T-helper 2 cell treated with Interferon-gamma antibody and Interleukin-4, amounts not matched to agents 5 μg/mL and 100 μg/mL, for 36 hours (primary cell): ENCODE measurements around the gene RAB22A.
"Not testable (repeated sequence)": the region's sequence is repeated elsewhere in the genome, so short reads cannot be mapped to it uniquely, and the experiment has no call there.

Experiments
- DNase-seq: peaks from one replicate; pipeline ENCODE4 v3.0.0; 2021; ENCODE audit warnings: low spot score
- H3K27ac Mint-ChIP-seq: one replicate; pipeline ENCODE4 v1.8.0; 2021; ENCODE audit warnings: mild to moderate bottlenecking, mixed read lengths
- H3K27me3 Mint-ChIP-seq: one replicate; pipeline ENCODE4 v1.8.0; 2021; ENCODE audit warnings: low read depth, mixed read lengths
- H3K36me3 Mint-ChIP-seq: one replicate; pipeline ENCODE4 v1.8.0; 2021; ENCODE audit warnings: low read depth, mixed read lengths
- H3K4me1 Mint-ChIP-seq: one replicate; pipeline ENCODE4 v1.8.0; 2021; ENCODE audit warnings: low read depth, mixed read lengths
- H3K4me3 Mint-ChIP-seq: one replicate; pipeline ENCODE4 v1.8.0; 2022; ENCODE audit warnings: mild to moderate bottlenecking, moderate library complexity, mixed read lengths
- H3K9me3 Mint-ChIP-seq: one replicate; pipeline ENCODE4 v1.8.0; 2021; ENCODE audit warnings: mixed read lengths

The RAB22A gene

GRCh38 chr20:58407966-58408557 lies 98.5 kb downstream of the RAB22A start:
- no peaks in the 10 kb centered on the region for H3K9me3 Mint-ChIP-seq
- H3K27me3 Mint-ChIP-seq: no peaks in the 10 kb centered on the region
- DNase-seq: peak; percentile 21
- H3K4me1 Mint-ChIP-seq: peaks cover 30% of the 10 kb centered on the region
- H3K4me3 Mint-ChIP-seq: peak overlapping the region; percentile 78
- peak overlapping the region; percentile 80 for H3K27ac Mint-ChIP-seq
- peaks cover 13% of the 10 kb centered on the region for H3K36me3 Mint-ChIP-seq

- Mint-ChIP-seq H3K27ac (peak overlapping the region; percentile 80), H3K4me1 (peaks cover 30% of the 10 kb centered on the region), H3K4me3 (peak overlapping the region; percentile 78), H3K27me3 (no peaks in the 10 kb centered on the region), H3K36me3 (peaks cover 13% of the 10 kb centered on the region), H3K9me3 (no peaks in the 10 kb centered on the region)
- no peak for DNase-seq
Measured at GRCh38 chr20:58408603-58409246, 99.2 kb downstream of the RAB22A start.

- DNase-seq, H3K27me3 Mint-ChIP-seq, H3K27ac Mint-ChIP-seq, H3K9me3 Mint-ChIP-seq, H3K4me3 Mint-ChIP-seq: not testable (repeated sequence)
- peaks cover 28% of the 10 kb centered on the region for H3K4me1 Mint-ChIP-seq
- peaks cover 31% of the 10 kb centered on the region for H3K36me3 Mint-ChIP-seq
Measured at GRCh38 chr20:58414216-58414615, 104.7 kb downstream of the RAB22A start.

- H3K27me3 Mint-ChIP-seq, H3K4me3 Mint-ChIP-seq, DNase-seq, H3K9me3 Mint-ChIP-seq, H3K27ac Mint-ChIP-seq: not testable (repeated sequence)
- Mint-ChIP-seq H3K36me3 (peaks cover 35% of the 10 kb centered on the region), H3K4me1 (peaks cover 23% of the 10 kb centered on the region)
Measured at GRCh38 chr20:58414786-58415185, 105.3 kb downstream of the RAB22A start.

GRCh38 chr20:58416057-58416456 lies 106.5 kb downstream of the RAB22A start:
- peaks cover 23% of the 10 kb centered on the region for H3K4me1 Mint-ChIP-seq
- peaks cover 41% of the 10 kb centered on the region for H3K36me3 Mint-ChIP-seq
- H3K27me3 Mint-ChIP-seq: no peaks in the 10 kb centered on the region
- H3K27ac Mint-ChIP-seq: peak overlapping the region; percentile 31
- peaks cover 5% of the 10 kb centered on the region for H3K9me3 Mint-ChIP-seq
- DNase-seq: no peak
- H3K4me3 Mint-ChIP-seq: no peak overlapping the region

GRCh38 chr20:58416835-58417234 lies 107.3 kb downstream of the RAB22A start:
- Mint-ChIP-seq H3K4me3 (peak overlapping the region; percentile 12), H3K27ac (no peak overlapping the region), H3K4me1 (peaks cover 21% of the 10 kb centered on the region), H3K27me3 (no peaks in the 10 kb centered on the region), H3K36me3 (peaks cover 45% of the 10 kb centered on the region), H3K9me3 (peaks cover 5% of the 10 kb centered on the region)
- DNase-seq: no peak
